Smooth muscle cell (in vitro differentiated cells): Measurements from ENCODE around the gene CDKL2. TPM values are rescaled to one million over a fixed set of nuclear protein-coding genes. Genes with fewer than 3 reads are reported as not detected.
A peak's percentile ranks its signal among the peaks of the same experiment; 100 is the strongest.

ENCODE experiments used
- DNase-seq: peaks from one replicate; lab custom pipeline; 2025; ENCODE audit not compliant: unreplicated experiment; lab: John Stamatoyannopoulos, UW
- H2AFZ ChIP-seq: fragments of 200-600 bp; sonication (generic); 2 replicates; pipeline ENCODE4 v1.6.0; 2016; ENCODE audit warnings: antibody characterized with exemption, low read depth, mild to moderate bottlenecking
- H3F3A ChIP-seq: fragments of 200-600 bp; sonication (generic); 2 replicates; pipeline ENCODE4 v1.6.0; 2017; ENCODE audit warnings: antibody characterized with exemption, low read depth
- H3K27ac ChIP-seq: fragments of 200-600 bp; sonication (generic); 2 replicates; pipeline ENCODE4 v1.5.1; 2016; ENCODE audit warnings: low read depth, mild to moderate bottlenecking
- H3K27me3 ChIP-seq: fragments of 200-600 bp; sonication (generic); 2 replicates; pipeline ENCODE4 v1.6.1; 2016; ENCODE audit warnings: low read depth, mild to moderate bottlenecking
- H3K36me3 ChIP-seq: fragments of 200-600 bp; sonication (generic); 2 replicates; pipeline ENCODE4 v1.5.1; 2016; ENCODE audit warnings: low read depth
- H3K4me1 ChIP-seq: fragments of 200-600 bp; sonication (generic); 2 replicates; pipeline ENCODE4 v1.5.1; 2016; ENCODE audit warnings: low read depth
- H3K4me2 ChIP-seq: fragments of 200-600 bp; sonication (generic); 2 replicates; pipeline ENCODE4 v1.6.0; 2016; ENCODE audit warnings: mild to moderate bottlenecking
- H3K4me3 ChIP-seq: fragments of 200-600 bp; sonication (generic); 2 replicates; pipeline ENCODE4 v1.5.1; 2016; ENCODE audit warnings: mild to moderate bottlenecking
- H3K79me2 ChIP-seq: fragments of 200-600 bp; sonication (generic); 2 replicates; pipeline ENCODE4 v1.6.0; 2016; ENCODE audit warnings: low read depth, mild to moderate bottlenecking
- H3K9ac ChIP-seq: fragments of 200-600 bp; sonication (generic); 2 replicates; pipeline ENCODE4 v1.6.0; 2016; ENCODE audit warnings: low read depth
- H3K9me3 ChIP-seq: fragments of 200-600 bp; sonication (generic); replicated peaks from 2 replicates; pipeline ENCODE4 v1.5.1; 2016; ENCODE audit warnings: low read depth
- H4K20me1 ChIP-seq: fragments of 200-600 bp; sonication (generic); 2 replicates; pipeline ENCODE4 v1.6.0; 2016; ENCODE audit warnings: low read depth
- WGBS: methylation state at CpG from one replicate; pipeline ENCODE4 v1.1.7; 2016; ENCODE audit warnings: low lambda C conversion rate; 5-methylcytosine and 5-hydroxymethylcytosine counted together
- polyA plus RNA-seq: library from polyadenylated mRNA; unstranded; fragments of >200 nt; fragmentation: Nextera tagmentation; extraction: Ambion mirVana; gene quantifications from 2 replicates; pipeline ENCODE4 v1.2.1, GENCODE V29; 2016
- total RNA-seq: library from RNA; depleted of rRNA; stranded (reverse); fragments of >200 nt; gene quantifications from 2 replicates; pipeline ENCODE4 v1.2.3, GENCODE V29; 2014
- TF ChIP-seq, protein P1 (sequence below): fragments of 200-600 bp; sonication (generic); IDR thresholded peaks from 2 replicates; pipeline ENCODE4 v1.5.1; 2017; ENCODE audit warnings: borderline replicate concordance, mild to moderate bottlenecking, antibody characterized with exemption; ENCODE audit not compliant: insufficient read depth, poor library complexity, severe bottlenecking

The CDKL2 gene
- total and polyA plus RNA-seq, 2 experiments from 2014 or later = 0.58 to 1.4 TPM

DNA sequence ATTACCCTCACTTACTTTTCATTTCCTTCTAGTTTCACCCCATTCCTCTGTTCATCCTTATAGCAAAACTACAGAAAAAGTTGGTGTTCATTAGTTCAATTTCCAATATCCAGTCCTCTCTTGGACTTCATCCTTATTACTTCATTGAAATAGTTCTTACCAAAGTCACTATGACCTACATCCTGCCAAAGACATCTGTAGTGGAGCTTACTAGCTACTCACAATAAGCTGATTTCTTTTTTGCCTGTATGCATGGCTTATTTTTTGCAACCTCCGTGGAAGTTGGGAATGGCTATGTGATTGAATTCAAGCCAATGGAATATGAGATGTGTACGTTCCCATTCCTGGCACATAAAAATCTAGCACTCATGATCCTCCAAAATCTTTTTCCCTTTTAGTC is 4.6 kb upstream of the CDKL2 start:
- H3K4me1 ChIP-seq = peaks cover 3% of the 10 kb centered on the region
- no peaks in the 10 kb centered on the region for H3K9me3 ChIP-seq
- H3K9ac ChIP-seq = no peak overlapping the region
- H3K79me2 ChIP-seq = no peaks in the 10 kb centered on the region
- H3K27ac ChIP-seq = no peak overlapping the region
- no peaks in the 10 kb centered on the region for H3K27me3 ChIP-seq
- WGBS = 92% methylated on average over 2 of the region's 2 CpGs
- no peak overlapping the region for H3K4me2 ChIP-seq
- TF ChIP-seq, protein P1, sequence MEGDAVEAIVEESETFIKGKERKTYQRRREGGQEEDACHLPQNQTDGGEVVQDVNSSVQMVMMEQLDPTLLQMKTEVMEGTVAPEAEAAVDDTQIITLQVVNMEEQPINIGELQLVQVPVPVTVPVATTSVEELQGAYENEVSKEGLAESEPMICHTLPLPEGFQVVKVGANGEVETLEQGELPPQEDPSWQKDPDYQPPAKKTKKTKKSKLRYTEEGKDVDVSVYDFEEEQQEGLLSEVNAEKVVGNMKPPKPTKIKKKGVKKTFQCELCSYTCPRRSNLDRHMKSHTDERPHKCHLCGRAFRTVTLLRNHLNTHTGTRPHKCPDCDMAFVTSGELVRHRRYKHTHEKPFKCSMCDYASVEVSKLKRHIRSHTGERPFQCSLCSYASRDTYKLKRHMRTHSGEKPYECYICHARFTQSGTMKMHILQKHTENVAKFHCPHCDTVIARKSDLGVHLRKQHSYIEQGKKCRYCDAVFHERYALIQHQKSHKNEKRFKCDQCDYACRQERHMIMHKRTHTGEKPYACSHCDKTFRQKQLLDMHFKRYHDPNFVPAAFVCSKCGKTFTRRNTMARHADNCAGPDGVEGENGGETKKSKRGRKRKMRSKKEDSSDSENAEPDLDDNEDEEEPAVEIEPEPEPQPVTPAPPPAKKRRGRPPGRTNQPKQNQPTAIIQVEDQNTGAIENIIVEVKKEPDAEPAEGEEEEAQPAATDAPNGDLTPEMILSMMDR = no peak
- H2AFZ ChIP-seq = no peak overlapping the region
- no peaks in the 10 kb centered on the region for H3F3A ChIP-seq
- H4K20me1 ChIP-seq = no peaks in the 10 kb centered on the region
- H3K36me3 ChIP-seq = no peaks in the 10 kb centered on the region
- H3K4me3 ChIP-seq = no peak overlapping the region
- DNase-seq = no peak

DNA sequence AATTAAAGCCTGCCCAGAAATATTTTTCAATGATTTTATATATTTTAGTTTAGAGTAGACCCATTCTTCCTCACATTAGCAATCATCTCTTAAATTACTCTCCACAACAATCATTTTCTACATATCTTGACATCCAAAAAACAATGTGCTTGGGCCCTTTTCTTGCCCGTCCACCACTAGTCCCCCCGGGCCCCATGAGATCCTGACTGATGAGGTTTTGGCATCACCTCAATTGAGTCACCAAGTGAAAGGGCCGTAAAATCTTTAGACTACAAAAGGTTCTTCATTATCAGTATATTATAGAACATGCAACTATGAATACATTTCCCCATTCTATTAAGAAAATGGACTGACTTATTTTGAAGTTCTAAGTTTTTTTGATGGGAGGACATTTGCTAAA is 4.0 kb upstream of the CDKL2 start:
- no peaks in the 10 kb centered on the region for H3K9me3 ChIP-seq
- WGBS = 83% methylated on average over 3 of the region's 3 CpGs
- no peak overlapping the region for H3K4me2 ChIP-seq
- no peaks in the 10 kb centered on the region for H3K27me3 ChIP-seq
- H3F3A ChIP-seq = no peaks in the 10 kb centered on the region
- H3K9ac ChIP-seq = no peak overlapping the region
- DNase-seq = no peak
- H2AFZ ChIP-seq = no peak overlapping the region
- H3K79me2 ChIP-seq = no peaks in the 10 kb centered on the region
- H3K4me1 ChIP-seq = peaks cover 3% of the 10 kb centered on the region
- no peaks in the 10 kb centered on the region for H3K36me3 ChIP-seq
- H3K27ac ChIP-seq = no peak overlapping the region
- TF ChIP-seq, protein P1 = no peak
- H4K20me1 ChIP-seq = no peaks in the 10 kb centered on the region
- H3K4me3 ChIP-seq = no peak overlapping the region

DNA sequence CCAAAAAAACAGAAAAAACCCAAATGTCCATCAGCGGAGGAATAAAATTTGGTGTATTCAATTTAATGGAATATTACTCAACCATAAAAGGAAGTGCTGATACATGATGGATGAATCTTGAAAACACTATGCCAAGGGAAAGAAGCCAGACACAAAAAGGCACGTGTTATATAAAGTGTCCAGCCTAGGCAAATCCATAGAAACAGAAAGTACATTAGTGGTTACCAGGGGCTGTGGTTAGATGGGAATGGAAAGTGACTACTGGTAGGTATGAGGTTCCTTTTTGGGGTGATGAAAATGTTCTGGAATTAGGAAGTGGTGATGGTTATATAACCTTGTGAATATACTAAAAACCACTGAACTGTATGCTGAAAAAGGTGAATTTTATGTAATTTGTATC is 3.5 kb upstream of the CDKL2 start:
- no peak overlapping the region for H2AFZ ChIP-seq
- peaks cover 3% of the 10 kb centered on the region for H3K4me1 ChIP-seq
- no peaks in the 10 kb centered on the region for H3K27me3 ChIP-seq
- H3K27ac ChIP-seq = no peak overlapping the region
- DNase-seq = no peak
- no peak overlapping the region for H3K4me3 ChIP-seq
- no peaks in the 10 kb centered on the region for H3K79me2 ChIP-seq
- no peaks in the 10 kb centered on the region for H3K36me3 ChIP-seq
- H4K20me1 ChIP-seq = no peaks in the 10 kb centered on the region
- H3F3A ChIP-seq = no peaks in the 10 kb centered on the region
- TF ChIP-seq, protein P1 = no peak
- H3K9me3 ChIP-seq = no peaks in the 10 kb centered on the region
- H3K4me2 ChIP-seq = no peak overlapping the region
- H3K9ac ChIP-seq = no peak overlapping the region
- 87% methylated on average over 2 of the region's 2 CpGs for WGBS

DNA sequence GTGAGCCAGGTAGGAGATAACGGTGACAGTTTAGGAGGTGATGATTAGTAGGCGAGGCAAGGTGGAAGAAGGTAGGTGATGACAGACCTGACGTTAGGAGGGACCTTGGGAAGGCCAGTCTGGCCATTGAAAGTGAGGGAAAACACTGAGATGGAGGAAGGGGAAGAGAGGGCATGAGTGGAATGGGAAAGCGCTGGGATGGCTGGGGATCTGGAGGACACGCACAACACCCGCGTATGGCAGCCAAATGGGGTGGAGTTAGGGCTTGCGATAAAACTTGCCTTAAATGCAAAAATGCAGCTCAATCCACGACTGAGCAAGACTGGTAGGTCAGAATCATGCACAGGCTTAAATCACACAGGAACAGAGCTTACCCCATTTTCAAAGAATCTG is 605 bp upstream of the CDKL2 start:
- Histone ChIP-seq H4K20me1 (no peaks in the 10 kb centered on the region), H3K9ac (no peak overlapping the region), H3K4me1 (peaks cover 3% of the 10 kb centered on the region), H3K4me3 (peak overlapping the region; percentile 70), H3K36me3 (no peaks in the 10 kb centered on the region), H3K9me3 (no peaks in the 10 kb centered on the region), H3K27ac (no peak overlapping the region), H3K79me2 (no peaks in the 10 kb centered on the region), H3F3A (no peaks in the 10 kb centered on the region), H2AFZ (peak overlapping the region; percentile 88), H3K27me3 (no peaks in the 10 kb centered on the region), H3K4me2 (peak overlapping the region; percentile 87)
- no peak for DNase-seq
- TF ChIP-seq, protein P1 = no peak
- WGBS = 35% methylated on average over 9 of the region's 9 CpGs
